Measurements from ENCODE around the gene BRD3OS.

Gene BRD3OS

DNA sequence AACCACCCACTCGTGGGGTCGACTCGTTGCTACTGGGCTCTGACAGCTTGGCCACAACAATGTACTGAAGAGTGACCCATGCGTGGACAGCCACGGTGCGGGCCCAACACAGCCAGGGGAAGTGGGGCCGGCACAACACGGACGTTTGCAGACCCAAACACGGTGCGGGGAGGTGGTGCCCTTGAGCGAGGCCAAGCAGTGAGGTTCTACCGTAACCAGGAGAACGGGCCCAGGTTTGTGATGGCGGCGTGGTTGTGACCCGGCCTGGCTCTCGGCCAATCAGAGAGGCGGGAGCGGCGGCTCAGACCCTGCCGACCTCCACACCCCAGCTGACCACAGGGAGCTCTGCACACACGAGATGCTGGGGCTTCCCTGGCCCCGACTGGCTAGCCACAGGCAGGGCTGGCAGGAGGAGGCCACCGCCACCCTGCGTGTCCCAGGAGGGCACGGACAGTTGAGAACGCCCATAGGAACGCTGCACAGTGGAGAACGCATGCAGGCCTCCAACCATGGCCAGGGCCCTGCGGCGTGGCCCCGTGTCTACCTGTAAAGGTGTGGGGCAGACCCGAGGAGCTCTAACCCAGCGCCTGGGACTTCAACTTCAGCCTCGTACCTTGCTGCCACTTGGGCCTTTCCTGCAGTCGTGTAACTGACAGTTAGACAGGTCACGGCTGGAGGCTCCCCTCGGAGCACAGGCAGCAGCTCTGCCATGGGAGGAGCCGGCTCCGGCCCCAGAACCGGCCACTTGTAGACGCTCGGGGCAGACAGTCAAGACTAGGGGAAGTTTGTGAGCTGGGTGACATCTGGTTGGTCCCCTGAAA, 28.9 kb downstream of the BRD3OS start:
- no peak for DNase-seq

DNA sequence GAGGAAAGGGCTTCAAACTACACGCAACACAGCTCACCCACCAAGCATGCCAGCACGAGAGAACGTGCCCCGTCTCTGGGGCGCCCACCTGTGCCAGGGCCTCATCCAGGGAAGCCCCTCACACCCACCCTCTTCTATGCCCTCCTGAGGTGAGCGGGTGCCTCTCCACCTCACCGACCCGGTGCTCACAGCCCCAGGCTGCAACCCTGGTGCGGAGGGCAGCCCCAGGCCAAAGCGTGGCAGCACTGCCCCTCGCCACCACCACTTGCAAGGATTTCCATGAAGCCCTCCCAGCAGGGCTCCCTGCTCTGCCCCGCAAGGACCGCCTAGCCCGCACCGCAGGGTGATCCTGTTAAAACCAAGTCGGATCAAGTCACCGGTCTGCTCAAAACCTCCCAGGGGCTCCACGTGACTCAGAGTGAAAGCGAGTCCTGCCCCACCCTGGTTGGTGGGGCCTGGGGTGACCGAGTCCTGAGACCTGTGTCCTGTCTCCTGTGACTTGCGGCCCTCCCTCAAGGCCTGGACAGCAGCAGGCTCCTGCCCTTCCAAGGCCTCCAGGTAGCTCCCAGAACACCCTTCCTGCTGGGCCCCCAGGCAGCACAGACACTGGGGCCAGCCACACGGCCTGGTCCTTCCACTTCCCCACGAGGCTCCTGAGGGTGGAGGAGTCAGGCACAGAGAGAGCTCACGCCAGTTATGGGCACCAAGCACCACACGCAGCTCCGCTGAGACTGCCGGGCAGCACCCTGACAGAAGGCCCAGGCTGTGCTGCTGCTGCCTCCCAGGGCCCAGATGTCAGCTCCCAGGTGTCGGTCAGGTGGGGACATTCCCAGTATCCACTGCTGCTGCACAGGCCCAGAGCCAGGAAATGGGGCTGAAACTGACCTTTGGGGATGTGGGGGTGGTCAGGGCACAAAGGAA, 29.9 kb downstream of the BRD3OS start:
- DNase-seq, result no peak

DNA sequence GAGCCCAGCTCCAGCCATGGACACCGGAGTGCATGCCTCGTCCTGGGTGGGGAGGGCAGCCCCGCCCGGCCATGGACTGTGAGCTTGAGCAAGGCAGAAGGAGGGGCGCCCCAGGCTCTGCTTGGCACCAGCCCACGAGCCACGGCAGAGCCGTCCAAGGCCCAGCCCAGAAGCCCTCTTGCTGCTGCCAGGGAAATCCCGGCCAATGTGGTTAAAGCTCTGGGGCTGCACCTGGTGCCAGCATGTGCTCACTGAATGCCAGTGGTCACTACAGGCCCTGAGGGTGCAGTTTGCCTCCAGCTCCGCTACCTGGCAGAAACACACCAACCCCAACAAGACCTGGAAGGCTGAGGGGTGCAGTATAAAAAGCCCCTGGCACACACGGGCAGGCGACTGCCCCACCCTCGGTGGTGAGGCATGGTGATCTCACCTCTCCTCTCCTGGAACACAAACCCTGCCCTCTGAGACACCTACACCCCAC, 30.7 kb downstream of the BRD3OS start:
- no peak for DNase-seq

DNA sequence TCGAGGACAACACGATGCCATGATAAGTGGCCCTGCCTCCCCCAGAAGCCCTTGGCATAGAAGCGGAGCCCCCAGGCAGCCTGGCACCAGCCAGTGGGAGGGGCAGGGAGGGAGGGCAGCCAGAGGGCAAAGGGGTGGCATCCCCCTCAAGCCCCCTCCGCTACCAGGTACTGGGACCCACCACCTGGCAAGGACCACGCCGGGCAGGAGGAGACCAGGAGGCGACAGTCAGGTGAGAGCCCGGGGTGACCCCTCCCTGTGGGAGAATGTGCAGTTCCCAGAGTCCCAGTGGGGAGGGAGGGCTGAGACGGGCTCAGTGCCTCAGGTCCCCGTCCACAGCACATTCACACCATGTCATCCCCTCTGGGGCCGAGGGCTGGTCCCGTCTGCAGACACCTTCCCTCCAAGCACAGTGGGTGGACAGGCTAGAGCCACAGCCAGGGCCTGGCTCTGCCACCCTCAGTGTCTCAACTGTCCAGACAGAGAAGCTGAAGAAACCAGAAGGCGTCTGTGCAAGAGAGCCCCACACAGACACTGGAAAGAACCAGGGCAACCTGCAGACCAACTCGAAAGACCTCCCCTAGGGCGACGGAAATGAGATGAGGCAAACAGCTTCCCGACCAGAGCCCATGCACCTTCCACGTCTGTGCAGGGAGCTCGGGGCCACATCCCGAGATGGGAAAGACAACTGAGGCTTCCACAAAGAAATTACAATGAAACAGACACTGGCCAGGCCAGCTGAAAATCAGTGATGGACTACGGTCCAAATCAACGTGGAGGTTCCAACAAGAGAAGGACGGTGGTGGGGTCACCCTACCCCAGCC, 31.4 kb downstream of the BRD3OS start:
- DNase-seq, result no peak

DNA sequence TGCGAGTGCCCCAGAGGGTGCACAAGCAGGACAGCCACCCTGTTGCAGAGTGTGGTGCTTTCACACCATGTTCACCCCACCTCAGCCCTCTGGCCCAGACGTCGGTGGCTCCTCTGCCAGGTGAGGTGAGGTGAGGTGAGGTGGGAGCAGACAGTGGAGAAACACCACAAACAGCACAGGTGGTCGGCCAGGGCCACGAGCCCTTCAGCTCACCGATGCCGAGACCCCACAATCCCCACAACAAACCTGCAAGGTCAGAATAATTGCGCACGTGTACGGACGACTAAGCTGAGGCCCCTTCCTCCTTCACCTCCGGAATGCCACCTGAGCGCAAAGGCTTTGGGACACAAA, 32.0 kb downstream of the BRD3OS start:
- no peak for DNase-seq

DNA sequence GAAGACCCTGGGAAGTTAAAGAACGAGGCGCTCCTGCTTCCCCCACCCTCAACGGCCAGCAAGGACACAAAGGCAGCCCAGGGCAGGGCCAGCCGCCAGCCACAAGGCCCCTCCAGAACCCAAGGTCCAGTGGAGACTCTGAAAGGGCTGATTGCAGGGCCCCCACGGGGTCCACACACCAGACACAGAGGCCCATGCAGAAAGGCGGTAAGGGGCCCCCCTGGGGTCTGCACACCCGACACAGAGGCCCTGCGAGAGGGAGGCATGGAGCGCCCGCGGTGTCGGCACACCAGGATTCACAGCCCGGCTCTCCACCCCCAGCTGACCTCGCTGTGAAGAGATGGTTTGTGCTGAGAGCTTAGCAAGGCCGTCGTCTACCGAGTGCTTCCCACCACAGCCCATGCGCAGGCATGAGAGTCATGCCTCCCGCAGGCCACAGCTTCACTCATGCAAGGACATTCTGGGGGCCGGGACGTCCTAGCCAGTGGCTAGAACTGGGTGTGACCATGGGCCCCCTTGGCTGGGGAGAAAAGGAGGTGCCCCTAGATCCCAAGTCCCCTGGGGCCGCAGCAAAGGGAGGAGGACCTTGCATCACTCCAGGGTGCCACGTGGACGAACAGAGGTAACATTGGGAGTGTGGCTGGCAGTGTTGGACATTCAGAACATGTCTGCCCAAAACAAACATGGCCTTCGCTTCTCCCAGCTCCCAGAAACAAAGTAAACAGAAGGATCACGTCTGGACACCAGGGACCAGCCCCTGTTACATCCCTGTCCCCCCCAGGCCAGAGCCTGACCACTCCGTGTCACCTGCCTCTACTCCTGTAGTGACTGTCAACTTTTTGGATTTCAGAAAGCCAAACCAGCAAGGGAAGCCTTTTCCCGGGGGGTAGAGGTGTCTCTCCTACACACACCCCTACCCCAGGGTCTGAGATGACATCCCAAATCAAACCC, 32.7 kb downstream of the BRD3OS start:
- DNase-seq, result no peak

DNA sequence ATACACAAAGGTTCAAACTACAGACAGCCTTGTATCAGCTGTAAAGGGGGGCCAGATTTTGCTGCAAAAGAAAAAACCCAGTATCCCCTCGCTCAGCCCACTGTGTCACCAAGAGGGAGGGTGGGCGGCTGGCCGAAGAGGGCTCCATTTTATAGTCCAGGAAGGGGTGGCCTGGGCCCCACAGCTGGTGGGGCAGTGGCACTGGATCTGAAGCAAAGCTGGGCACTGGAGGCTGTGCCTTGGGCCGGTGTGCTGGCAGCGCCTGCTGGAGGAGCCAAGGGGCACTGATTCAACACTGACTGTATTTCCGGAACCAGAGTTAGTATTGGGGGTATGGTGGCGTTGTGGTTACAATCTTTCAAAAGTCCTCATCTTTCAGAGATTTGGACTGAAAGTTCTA, 33.4 kb downstream of the BRD3OS start:
- DNase-seq, result no peak

DNA sequence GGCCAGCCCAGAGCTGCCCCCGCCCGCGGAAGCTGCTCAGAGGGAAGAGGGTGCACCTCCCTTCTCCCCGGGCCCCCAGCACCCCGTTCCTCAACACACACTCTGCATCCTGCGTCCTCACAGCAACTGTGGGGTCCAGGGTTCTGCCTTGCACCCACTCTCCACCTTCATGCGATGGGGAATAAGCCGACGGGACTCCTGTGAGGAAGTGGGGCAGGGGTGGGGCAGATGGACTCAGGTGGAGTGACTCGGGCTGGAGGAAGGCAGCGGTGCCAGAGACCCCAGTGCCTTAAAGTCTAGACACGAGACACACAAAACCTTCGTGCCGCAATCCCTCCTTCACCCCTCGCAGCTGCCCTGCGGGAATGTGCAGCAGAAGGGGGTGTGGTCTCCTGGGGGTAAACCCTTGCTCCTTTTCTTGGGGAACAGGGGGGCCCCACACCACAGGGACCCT, 33.9 kb downstream of the BRD3OS start:
- no peak for DNase-seq

DNA sequence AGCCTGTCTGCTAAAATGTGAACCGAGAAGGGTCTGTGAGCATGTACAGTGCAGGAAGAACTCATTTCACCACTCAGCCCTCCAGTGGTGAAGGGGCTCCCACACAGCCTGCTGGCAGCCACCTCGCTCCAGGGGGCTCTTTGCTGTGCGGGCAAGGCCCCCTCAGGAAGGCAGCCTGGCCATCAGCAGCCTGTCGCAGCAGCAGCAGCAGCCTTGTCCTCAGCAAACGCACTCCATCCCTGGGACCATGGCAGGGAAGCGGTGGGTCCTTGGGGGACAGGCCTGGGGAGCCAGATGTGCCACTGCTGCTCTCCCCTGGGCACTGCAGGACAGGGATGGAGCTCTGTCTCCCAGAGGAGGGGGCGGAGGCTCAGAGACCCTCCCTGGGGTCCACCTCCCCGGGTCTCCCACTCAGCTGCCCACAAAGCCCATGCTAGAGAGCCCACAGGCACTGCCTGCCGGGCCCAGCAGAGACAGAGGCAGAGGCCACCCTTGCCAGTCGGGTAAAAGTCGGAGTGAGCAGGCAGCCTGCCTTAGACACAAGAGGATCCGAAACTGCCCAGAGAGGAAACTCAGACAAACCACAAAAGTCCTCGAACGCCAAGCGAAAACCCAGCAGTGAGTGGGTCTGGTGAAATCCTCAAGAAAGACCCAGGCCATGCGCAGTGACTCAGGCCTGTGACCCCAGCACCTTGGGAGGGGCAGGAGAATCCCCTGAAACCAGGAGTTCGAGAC, 34.5 kb downstream of the BRD3OS start:
- DNase-seq, result no peak

DNA sequence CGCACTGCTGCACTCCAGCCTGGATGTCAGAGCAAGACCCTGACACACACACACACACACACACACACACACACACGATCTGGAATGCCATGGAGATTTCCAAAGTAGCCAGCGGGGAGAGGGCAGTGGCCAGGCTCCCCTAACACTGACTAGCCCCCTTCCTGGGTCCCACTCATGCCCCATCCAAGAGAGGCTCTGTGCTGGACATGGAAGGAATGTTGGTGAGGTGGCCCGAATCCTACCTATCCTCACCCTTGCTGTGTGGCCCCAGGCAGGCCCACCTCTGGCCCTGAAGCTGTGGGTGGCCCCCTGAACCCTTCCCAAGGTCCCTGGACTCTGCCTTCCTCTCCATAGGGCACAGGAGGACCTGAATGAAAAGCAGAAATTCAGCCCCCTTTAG, 35.3 kb downstream of the BRD3OS start:
- DNase-seq, result no peak

DNA sequence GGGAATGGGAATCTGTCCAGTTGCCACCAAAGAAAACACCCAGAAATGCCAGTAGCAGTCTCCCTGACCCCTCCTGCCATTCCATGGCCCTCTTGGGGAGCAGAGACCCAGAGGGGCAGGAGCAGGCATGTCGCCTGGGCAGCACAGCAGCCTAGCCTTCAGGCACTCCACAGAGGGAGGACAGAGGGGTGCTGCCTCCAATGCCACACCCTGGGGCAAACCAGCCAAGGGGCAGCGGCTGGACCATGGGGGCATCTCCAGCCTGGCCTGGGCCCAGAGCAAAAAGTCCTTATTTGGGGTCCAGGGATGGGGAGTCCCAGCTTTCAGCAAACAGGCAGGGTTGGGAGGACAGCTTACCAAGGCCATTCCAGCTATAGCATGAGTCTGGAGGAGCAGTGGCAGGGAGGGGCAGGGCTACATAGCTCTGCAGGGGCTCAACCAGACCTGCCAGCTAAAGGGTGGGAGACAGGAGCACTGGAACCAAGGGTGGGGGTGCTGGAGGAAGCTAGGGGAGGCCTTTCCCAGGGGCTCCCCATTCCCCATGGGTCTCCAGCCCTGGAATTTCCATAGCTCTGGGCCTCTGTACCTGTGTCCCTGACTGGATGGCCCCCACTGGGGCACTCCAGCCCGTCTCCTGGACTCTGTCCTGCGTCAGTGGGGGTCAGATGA, 35.9 kb downstream of the BRD3OS start:
- DNase-seq, result no peak

DNA sequence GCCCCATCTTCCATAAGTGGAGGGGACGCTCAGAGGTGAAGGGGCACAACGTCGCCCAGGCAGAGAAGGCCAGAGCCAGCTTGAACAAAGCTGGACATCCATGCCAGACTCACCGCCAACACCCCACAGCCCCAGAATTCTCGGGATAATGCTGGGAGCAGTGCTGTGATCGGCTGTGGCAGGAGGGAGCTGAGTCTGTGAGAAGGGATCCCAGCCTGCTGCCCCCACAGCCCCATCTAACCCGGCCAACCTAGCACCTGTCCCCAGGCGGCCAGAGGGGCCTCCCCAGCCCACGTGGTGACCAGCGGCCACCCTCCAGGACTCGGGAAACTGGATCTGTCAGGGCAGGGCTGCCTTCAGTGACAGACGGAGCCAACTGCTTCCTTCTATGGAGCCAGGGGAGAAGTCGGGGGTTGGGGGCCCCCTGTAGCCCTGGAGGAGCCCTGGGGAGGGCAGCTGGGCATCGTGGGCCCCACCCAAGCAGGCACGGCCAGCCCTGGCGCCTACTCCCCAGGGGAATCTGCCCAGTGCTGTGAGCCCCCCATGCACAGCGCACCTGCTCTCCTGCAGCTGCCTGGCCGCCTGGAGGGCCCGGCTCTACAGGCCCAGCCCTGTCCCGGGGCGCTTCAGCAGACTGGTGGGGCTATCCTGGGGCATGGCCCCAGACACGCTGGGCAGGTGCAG, 36.5 kb downstream of the BRD3OS start:
- no peak for DNase-seq

DNA sequence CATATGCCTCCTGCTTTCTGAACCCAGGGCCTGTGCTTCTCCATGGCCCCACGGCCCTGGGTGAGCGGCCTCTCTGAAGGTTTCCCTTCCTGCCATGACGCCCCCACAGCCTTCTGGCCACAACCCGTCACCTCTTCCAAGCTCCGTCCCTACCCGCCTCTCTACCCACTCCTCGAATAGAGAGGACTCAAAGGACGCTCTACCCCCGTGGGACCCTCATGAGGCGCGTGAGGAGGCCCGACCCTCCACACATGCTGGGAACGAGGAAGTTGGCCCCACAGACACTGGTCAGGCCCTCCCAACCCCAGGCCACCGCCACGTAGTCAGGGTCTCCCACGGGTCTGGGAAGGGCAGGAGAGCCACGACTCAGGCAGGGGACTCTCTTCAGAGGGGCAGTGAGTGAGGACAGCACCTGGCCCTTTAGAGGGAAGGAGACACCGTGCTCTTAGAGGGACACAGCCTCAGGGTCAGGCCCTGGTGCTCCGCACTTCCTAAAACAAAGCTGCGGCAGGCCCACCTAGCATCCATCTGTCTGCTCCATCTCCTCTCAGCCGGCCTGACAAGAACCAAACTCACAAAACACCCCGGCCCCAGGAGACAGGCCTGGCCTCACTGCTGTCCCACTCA, 37.3 kb downstream of the BRD3OS start:
- DNase-seq, result no peak

DNA sequence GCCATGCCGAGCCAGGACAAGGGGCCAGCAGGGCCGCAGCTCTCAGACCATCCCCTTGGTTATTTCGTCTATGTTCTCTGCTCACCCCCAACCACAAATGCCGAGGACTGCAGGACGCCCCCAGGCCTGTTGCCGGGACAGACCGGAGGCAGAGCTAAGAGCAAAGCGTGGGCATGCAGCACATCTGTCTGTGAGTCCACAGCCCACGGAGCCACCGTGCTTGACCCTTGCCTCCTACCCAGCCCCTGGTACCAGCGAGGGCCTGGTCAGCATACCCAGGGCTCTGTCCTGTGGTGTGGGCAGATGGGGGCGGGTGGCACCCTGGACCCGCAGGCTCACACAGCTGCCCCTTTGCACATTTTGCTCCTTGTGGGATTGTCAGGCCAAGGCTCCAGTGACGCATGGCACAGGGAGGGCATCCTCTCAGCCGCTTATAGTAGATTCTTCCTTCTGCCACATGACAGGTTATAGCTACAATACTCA, 37.8 kb downstream of the BRD3OS start:
- DNase-seq, result no peak

DNA sequence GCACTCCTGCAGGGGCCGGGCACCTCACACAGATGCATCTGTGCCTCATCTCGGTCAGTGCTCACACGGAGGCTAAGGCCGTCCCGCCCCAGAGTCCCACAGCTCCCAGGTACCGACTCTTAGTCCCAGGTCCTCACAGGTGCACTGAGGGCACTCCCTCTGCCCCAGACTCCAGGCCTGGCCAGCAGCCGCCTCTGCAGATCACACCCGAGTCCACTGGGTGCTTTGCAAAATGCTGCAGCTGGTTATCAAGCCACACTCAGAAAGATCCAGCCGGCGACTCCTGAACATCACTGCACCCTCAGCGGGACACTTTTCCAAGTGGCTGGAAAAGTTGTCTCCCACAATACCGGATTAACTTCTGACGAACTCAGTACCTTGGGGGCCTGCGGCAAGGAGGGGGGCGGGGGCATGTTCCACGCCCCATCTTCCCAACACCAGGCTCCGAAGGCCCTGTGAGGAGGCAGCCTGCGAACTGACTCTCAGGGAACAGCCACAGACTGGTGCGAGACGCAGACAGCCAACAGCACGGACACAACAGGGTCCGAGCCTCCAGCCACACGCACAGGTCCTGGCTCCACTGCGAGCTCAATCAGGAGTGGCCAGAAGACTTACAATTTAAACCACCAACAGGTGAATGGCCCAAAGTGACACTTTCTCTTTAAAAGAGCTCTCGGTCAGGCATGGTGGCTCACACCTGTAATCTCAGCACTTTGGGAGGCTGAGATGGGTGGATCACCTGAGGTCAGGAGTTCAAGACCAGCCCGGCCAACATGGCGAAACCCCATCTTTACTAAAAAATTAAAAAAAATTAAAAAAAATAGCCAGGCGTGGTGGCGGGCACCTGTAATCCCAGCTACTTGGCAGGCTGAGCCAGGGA, 38.5 kb downstream of the BRD3OS start:
- DNase-seq, result no peak

DNA sequence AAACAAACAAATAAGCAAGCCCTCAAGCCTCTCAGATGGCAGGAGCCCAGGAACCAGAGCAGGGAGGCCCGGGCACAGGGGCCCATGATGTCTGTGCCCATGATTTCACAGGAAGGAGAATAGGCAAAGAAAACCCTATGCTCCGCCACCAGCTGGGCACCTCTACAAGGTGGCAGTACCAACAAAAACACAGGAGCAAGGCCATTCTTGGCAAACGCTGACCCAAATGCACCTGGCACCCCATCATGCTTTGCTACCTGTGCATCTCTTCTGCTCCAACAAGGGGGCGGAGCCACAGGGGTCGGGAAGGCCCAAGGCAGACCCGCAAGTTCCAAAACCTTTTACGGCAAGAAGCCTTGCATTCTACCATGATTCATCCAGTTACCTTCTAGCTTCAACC, 39.4 kb downstream of the BRD3OS start:
- no peak for DNase-seq

DNA sequence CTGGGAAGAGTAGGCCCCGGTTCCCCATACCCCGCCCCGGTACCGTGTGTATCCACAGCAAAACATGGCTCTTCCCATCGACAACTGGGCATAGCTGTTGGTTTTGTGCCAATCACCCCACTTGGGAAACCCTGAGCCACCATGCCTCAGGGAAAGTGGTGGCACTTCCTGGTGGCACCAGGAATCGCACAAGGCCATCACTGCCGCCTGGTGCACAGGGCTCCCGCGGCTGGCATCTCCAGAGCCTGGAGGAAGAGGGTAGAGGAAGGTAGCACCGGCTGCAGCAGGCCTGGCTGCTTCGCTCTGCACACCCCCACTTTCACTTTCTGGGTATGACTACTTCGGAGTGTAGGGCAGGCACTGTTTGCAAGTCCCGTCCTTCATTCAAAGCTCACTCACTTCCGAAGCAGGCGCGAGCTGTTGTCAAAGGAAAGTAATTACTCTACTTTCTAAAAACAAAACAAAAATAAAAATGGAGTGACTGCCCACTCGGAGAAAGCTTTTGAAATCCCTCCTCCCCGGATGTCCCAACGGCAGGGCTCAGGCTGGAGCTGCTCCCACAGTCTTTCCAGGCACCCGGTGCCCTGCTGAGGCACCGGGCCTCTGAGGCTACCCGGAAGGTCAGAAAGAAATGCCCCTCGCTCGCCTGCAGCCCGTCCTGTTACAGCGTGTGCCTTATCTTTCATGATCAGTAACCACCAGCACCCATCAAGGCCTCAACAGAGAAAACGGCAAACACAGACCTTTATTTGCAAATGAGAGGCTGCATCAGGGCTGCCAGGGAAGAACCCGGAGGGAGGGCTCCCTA, 40.5 kb downstream of the BRD3OS start:
- DNase-seq, result peak; percentile 61

Data from stimulated activated CD4-positive, alpha-beta T cell treated with anti-CD3 and anti-CD28 coated beads, Interleukin-4, amount 100 ng/mL, for 1 hour (primary cell).